Measurements from ENCODE around the gene SLIT3. TPM values are rescaled to one million over a fixed set of nuclear protein-coding genes. Genes with fewer than 3 reads are reported as not detected.

Gene SLIT3
- total RNA-seq, 6 experiments from 2014 or later, result 0.31 to 1.2 (median 0.65) TPM

DNA sequence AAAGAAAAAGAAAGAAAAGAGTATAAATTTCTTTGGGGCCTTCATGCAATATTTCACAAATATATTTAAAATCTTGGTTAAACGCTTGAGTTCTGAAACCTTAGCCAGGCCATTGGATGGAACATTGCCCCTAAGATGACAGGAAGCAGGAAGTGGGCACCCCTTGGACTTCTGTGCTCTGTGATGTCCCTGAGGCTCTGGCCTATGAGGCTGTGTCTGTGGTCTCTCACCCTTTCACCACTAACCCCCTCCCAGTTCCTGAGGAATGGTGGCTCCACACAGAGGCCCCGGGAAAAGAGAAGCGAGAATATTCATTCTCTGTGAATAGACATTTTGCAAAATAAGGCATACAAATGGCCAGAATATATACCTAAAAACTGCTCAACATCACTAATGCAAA is 401.3 kb downstream of the SLIT3 start:
- Histone ChIP-seq H3K4me3 (no peak overlapping the region), H3K9me3 (no peaks in the 10 kb centered on the region), H3K27me3 (no peaks in the 10 kb centered on the region), H3K36me3 (no peaks in the 10 kb centered on the region), H3K4me1 (no peaks in the 10 kb centered on the region), H3K27ac (no peak overlapping the region)
- intact Hi-C loops (cut with DNase I), result no loop called here
- ATAC-seq, result no peak
- 66% methylated on average over 3 of the region's 3 CpGs for WGBS (ENCODE audit: insufficient coverage, low coverage, low lambda C conversion rate, missing lambda C conversion rate)
- no peak for TF ChIP-seq POLR2A (IDR thresholded peaks at IDR 0.05)
- TF ChIP-seq, protein P1, sequence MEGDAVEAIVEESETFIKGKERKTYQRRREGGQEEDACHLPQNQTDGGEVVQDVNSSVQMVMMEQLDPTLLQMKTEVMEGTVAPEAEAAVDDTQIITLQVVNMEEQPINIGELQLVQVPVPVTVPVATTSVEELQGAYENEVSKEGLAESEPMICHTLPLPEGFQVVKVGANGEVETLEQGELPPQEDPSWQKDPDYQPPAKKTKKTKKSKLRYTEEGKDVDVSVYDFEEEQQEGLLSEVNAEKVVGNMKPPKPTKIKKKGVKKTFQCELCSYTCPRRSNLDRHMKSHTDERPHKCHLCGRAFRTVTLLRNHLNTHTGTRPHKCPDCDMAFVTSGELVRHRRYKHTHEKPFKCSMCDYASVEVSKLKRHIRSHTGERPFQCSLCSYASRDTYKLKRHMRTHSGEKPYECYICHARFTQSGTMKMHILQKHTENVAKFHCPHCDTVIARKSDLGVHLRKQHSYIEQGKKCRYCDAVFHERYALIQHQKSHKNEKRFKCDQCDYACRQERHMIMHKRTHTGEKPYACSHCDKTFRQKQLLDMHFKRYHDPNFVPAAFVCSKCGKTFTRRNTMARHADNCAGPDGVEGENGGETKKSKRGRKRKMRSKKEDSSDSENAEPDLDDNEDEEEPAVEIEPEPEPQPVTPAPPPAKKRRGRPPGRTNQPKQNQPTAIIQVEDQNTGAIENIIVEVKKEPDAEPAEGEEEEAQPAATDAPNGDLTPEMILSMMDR (IDR thresholded peaks at IDR 0.05), result no peak
- DNase-seq, result no peak

DNA sequence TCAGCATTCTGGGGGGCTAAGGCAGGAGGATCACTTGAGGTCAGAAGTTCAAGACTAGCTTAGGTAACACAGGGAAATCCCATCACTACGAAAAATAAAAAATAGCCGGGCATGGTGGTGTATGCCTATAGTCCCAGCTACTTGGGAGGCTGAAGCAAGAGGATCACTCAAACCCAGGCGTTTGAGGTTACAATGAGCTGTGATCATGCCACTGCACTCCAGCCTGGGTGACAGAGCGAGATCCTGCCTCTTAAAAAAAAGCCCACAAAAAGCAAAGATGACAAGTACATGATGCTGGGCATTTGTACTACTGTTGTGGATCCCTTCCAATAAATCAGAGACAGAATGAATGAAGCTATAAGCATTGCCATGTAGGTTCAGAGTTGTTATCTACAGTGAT is 401.7 kb downstream of the SLIT3 start:
- no peak for ATAC-seq

DNA sequence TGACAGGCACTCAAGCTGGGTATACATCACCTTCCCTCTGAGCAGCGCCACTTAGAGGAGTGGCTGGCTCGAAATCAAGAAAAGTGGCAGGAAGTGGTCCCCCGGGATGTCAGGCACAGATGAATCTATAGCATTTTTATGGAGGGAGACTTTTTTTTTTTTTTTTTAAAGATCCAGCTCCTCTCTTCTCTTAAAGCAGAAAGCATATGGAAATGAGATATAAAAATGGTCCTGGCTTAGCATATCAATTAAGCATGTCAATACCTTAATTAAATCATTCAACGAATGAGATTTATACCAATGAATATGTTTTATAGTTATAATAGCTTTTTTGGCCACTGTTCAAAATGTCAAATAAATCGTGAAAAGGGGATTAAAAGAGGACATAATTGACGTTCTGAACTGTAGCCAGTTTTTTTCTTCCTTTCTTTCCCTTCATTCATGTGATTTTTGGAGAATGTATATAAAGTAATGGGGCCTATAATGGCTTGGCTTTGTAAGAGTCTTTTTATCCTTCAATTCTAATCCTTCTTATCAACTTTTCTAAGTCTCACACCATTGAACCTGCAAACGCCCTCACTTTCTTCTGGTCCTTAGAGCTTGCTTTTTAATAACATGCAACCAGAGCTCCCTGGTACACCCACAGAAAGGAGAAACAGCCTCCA is 402.6 kb downstream of the SLIT3 start:
- H3K27ac ChIP-seq, result no peak overlapping the region
- intact Hi-C loops (cut with DNase I), result no loop called here
- TF ChIP-seq POLR2A (IDR thresholded peaks at IDR 0.05), result no peak
- TF ChIP-seq, protein P1 (IDR thresholded peaks at IDR 0.05), result no peak
- no peaks in the 10 kb centered on the region for H3K27me3 ChIP-seq
- H3K4me3 ChIP-seq, result no peak overlapping the region
- ATAC-seq (no peak), DNase-seq (no peak)
- no peaks in the 10 kb centered on the region for H3K9me3 ChIP-seq
- WGBS (ENCODE audit: insufficient coverage, low coverage, low lambda C conversion rate, missing lambda C conversion rate), result 41% methylated on average over 7 of the region's 7 CpGs
- H3K36me3 ChIP-seq, result no peaks in the 10 kb centered on the region
- H3K4me1 ChIP-seq, result no peaks in the 10 kb centered on the region

More for the DNA sequence above, 401.7 kb downstream of the SLIT3 start:
- no peaks in the 10 kb centered on the region for H3K9me3 ChIP-seq
- 48% methylated on average over 4 of the region's 4 CpGs for WGBS (ENCODE audit: insufficient coverage, low coverage, low lambda C conversion rate, missing lambda C conversion rate)
- H3K27ac ChIP-seq, result no peak overlapping the region
- no peak for TF ChIP-seq POLR2A (IDR thresholded peaks at IDR 0.05)
- TF ChIP-seq, protein P1 (IDR thresholded peaks at IDR 0.05), result no peak
- no peaks in the 10 kb centered on the region for H3K27me3 ChIP-seq
- H3K36me3 ChIP-seq, result no peaks in the 10 kb centered on the region
- no peak for DNase-seq
- no peaks in the 10 kb centered on the region for H3K4me1 ChIP-seq
- H3K4me3 ChIP-seq, result no peak overlapping the region
- intact Hi-C loops (cut with DNase I), result no loop called here

DNA sequence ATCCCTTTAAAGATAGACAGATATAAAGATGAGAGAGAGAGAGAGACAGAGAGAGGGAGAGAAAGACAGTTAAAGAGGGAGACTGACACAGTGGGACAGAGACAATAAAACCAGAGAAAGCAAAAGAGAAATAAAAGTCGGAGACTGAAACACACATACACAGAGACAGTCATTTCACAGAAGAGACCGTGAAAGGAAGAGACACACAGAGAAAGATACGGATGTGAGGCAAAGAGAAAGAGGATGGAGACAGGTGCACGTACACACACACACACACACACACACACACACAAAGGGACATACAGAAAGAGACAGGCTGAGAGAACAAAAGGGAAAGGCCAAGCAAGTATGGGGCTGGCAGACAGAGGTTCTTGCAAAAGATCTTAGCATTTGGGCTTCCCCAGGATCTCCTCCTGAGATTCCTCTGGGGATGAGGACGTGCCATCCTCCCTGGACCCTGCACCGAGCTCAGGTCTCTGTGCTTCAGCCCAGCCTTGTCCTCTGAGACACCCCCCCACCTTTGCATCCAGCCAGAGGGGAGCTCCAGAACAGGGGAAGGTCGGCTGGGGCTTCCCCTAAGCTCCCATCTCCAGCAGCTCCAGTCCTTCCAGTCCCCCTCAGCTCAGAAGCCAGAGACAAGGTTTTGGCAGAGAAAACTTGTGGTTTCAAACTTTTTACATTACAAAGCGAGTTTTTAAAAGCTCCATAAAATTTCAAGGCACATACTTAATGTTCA is 403.4 kb downstream of the SLIT3 start:
- Histone ChIP-seq H3K9me3 (no peaks in the 10 kb centered on the region), H3K4me3 (no peak overlapping the region), H3K27me3 (no peaks in the 10 kb centered on the region), H3K27ac (no peak overlapping the region), H3K4me1 (no peaks in the 10 kb centered on the region), H3K36me3 (no peaks in the 10 kb centered on the region)
- ATAC-seq (peak in 1 of 4 donors; percentile 36), DNase-seq (no peak)
- TF ChIP-seq, protein P1 (IDR thresholded peaks at IDR 0.05), result no peak
- TF ChIP-seq POLR2A (IDR thresholded peaks at IDR 0.05), result no peak
- intact Hi-C loops (cut with DNase I), result no loop called here
- 57% methylated on average over 5 of the region's 8 CpGs for WGBS (ENCODE audit: insufficient coverage, low coverage, low lambda C conversion rate, missing lambda C conversion rate)

Data from right lobe of liver (tissue), 6 donors.